HFF-Myc (cell line): ENCODE measurements around the gene SKI.

Experiments used
- DNase-seq: peaks from one replicate; pipeline ENCODE4 v3.0.0-alpha.2; 2011; ENCODE audit warnings: low read depth; ENCODE audit errors: extremely low read depth
- H3K4me3 ChIP-seq: replicated peaks from 2 replicates; pipeline ENCODE4 v1.5.1; 2011; ENCODE audit warnings: low read depth, mild to moderate bottlenecking, control low read depth, low read length
- CTCF ChIP-seq: IDR thresholded peaks from 2 replicates; pipeline ENCODE4 v1.5.1; 2012; ENCODE audit warnings: mild to moderate bottlenecking, low read depth, low read length, control low read depth; ENCODE audit errors: missing control alignments

Gene SKI

GRCh38 chr1:2355373-2356261 lies 127.5 kb downstream of the SKI start:
- TF ChIP-seq CTCF: no peak
- no peak for DNase-seq
- no peak overlapping the region for H3K4me3 ChIP-seq

GRCh38 chr1:2356401-2356800 lies 128.3 kb downstream of the SKI start:
- no peak for TF ChIP-seq CTCF
- no peak for DNase-seq

GRCh38 chr1:2356911-2357845 lies 129.1 kb downstream of the SKI start:
- no peak overlapping the region for H3K4me3 ChIP-seq
- TF ChIP-seq CTCF: no peak
- DNase-seq: no peak

More at GRCh38 chr1:2356401-2356800, 128.3 kb downstream of the SKI start:
- H3K4me3 ChIP-seq: no peak overlapping the region

GRCh38 chr1:2358072-2358471 lies 130.0 kb downstream of the SKI start:
- no peak overlapping the region for H3K4me3 ChIP-seq
- no peak for TF ChIP-seq CTCF
- no peak for DNase-seq

GRCh38 chr1:2358651-2359640 lies 130.8 kb downstream of the SKI start:
- TF ChIP-seq CTCF: no peak
- no peak overlapping the region for H3K4me3 ChIP-seq
- DNase-seq: no peak
